Astrocyte of the cerebellum (primary cell): ENCODE measurements around the gene FAM193B.

Source experiments
- DNase-seq: peaks from one replicate; pipeline ENCODE4 v3.0.0-alpha.2; 2011; ENCODE audit warnings: low read depth
- H3K4me3 ChIP-seq: 2 replicates; pipeline ENCODE4 v1.5.1; 2011; ENCODE audit warnings: mild to moderate bottlenecking, low read depth, low read length, moderate library complexity
- in situ Hi-C: cut with HindIII; loops from 2 replicates; pipeline ENCODE4 v1.10.0; 2017; ENCODE audit warnings: low sequenced_read_pairs
- TF ChIP-seq, protein P1 (sequence below): IDR thresholded peaks from 2 replicates; pipeline ENCODE4 v1.5.1; 2012; ENCODE audit warnings: low read length, low read depth, moderate library complexity, mild to moderate bottlenecking; ENCODE audit errors: missing control alignments

The FAM193B gene

DNA sequence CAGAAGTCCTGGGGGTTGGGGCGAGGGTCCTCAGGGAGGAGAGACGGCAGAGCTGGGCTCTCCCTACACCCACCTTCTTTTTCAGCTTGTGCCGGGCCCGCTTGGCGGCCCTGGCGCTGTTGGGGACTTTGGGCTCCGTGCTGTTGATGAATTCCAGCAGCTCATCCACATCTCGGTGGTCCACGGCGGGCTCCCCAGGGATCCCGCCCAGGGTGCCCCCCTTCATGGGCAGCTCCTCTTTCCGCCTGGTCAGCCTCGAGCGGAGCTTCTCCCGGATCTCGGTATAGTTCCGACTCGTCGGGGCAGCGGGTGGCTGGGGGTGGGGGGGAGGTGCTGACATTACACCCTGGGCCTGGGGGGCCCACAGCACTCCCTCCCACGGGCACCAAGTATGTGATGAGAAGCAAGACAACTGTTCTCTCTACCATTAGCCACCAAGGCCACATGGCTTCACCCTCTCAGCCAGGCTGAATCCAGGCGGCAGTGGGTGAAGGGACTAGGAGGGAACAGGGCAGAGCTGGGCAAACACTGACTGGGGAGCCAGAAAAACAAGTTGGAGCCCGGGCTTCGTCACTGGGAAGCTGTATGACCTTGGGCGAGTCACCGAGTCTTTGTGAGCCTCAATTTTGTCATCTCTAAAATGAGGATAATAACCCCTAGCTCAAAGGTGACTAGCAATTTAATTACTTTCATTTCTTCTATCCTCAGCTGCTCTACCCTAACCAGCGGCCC is 23.0 kb downstream of the FAM193B start:
- H3K4me3 ChIP-seq: no peak overlapping the region
- TF ChIP-seq, protein P1, sequence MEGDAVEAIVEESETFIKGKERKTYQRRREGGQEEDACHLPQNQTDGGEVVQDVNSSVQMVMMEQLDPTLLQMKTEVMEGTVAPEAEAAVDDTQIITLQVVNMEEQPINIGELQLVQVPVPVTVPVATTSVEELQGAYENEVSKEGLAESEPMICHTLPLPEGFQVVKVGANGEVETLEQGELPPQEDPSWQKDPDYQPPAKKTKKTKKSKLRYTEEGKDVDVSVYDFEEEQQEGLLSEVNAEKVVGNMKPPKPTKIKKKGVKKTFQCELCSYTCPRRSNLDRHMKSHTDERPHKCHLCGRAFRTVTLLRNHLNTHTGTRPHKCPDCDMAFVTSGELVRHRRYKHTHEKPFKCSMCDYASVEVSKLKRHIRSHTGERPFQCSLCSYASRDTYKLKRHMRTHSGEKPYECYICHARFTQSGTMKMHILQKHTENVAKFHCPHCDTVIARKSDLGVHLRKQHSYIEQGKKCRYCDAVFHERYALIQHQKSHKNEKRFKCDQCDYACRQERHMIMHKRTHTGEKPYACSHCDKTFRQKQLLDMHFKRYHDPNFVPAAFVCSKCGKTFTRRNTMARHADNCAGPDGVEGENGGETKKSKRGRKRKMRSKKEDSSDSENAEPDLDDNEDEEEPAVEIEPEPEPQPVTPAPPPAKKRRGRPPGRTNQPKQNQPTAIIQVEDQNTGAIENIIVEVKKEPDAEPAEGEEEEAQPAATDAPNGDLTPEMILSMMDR: no peak
- in situ Hi-C loops: no loop called here
- no peak for DNase-seq

DNA sequence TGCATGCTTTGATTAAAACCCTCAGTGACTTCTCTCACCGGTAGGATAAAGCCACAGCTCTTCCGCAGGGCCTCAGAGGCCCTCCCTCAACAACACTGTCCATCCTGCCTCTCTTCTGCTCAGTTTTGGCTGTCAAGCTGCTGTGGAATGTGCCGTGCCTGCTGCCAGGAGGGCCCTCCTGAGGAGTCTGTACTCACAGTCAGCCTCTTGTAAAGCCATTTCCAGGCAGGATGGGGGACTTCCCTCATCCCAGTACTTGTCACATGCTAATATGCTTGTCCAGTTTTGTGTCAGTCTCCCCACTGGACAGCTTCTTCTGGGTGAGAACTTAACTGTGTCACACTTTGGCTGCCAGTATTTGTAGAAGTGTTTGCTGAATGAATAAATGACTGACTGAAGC is 23.7 kb downstream of the FAM193B start:
- in situ Hi-C loops: no loop called here
- TF ChIP-seq, protein P1: no peak

DNA sequence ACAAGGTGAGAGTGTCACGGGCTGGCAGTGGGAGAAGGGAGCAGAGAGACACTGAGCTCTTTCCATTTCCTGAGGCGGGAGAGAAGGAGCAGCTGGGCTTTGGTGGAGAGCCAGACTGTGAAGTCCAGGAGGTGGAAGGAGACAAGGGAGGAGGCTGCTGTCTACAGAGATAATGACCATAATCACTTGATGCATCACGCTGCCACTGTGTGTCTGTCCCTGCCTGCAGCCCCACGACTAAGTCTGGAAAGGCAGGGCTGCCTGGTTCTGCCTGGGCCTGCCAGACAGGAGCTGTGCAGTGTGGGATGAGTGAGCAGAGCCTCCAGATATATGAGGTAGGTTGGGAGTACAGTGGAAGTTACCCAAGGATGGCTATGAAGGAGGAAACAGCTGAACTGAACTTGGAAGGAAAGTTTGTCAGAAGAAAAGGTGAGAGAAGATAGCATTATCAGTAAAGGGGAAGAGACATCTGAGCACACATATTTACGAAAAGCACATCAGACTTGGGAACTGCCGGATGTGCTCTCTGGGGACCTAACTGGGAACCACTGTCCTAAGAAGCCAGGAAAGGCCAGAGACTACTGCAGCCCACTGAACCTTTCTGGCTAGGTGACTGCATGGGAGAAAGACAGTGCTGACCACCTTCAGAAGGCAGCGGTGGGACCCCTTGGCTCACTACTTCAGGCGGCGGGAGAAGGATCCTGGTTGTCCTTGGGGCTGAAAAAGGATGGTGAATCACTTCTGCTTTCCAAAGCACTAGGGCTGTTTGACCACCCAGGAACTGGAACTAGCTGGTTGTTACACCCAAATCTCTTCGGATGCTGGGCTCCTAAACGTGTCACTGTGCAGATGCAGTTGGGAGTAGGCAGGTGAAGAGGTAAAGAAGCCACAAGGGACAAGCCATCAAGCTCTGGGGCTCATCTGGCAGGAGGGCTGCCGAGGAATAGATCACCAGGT is 24.8 kb downstream of the FAM193B start:
- TF ChIP-seq, protein P1: no peak
- DNase-seq: no peak
- in situ Hi-C loops: no loop called here
- H3K4me3 ChIP-seq: no peak overlapping the region

More for the DNA sequence above, 23.7 kb downstream of the FAM193B start:
- DNase-seq: no peak
- H3K4me3 ChIP-seq: no peak overlapping the region

DNA sequence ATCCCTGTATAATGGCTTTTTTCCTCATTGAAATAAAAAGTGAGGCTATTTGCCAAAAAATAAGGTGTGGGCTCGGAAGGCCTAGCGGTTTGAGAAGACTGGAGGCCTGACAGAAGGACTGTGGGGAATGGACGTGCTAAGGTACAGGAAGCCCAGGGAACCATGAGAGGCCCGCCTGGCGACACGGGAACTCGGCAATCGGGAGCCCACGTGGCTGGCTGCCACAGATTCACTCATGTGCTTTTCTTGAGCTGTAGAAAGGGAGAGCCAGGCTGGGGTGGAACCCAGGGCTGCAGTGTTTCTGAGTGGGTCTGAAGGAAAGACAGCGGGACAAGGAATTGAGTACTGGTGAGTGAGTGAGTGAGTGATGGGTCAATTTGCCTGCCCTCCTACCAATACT is 25.7 kb downstream of the FAM193B start:
- DNase-seq: no peak
- in situ Hi-C loops: no loop called here
- H3K4me3 ChIP-seq: no peak overlapping the region
- TF ChIP-seq, protein P1: no peak

DNA sequence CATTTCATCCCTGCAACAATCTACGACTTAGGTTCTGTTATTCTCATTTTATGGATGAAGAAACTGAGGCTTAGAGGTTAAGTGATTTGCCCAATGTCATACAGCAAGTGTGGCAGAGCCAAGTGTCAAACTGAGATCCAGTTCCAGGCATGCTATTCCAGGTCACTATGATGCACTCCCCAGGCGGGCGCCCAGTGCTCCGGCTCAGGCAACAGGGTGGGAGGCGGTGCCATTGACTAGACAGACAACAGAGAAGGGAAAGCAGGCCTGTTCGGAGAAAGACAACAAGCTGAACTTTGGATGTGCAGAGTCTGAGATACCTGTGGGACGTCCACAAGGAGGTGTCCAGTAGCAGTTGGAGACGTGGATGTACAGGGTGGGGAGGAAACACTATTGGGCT is 26.8 kb downstream of the FAM193B start:
- in situ Hi-C loops: no loop called here
- H3K4me3 ChIP-seq: no peak overlapping the region
- TF ChIP-seq, protein P1: no peak
- DNase-seq: no peak

DNA sequence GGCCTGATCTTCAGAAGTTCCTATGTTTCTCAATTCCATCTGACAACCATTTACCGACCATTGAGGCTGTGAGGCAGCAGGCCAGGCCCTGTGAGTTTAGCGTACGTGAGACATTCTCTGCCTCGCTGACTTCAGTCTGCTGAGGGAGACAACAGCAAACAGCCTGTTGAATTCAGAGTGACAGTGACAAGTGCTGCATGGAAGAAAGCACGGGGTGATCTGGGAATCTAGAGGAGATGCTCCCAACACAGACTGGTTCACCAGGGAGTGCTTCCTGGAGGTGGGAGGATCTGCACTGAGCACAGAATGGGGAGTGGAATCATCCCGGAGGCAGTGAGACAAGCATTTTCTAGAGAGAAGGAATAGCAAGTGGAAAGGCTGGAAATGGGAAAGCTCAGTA is 27.6 kb downstream of the FAM193B start:
- no peak for DNase-seq
- TF ChIP-seq, protein P1: no peak
- in situ Hi-C loops: no loop called here
- H3K4me3 ChIP-seq: no peak overlapping the region
